Keratinocyte (primary cell): Measurements from ENCODE around the gene DDRGK1.

Experiments
- CTCF ChIP-seq, 3 experiments: IDR thresholded peaks in 1 of 3; conservative IDR thresholded peaks in 1 of 3; optimal IDR thresholded peaks in 1 of 3; 2 replicates in 2 of 3; 3 replicates in 1 of 3; pipeline versions ENCODE3 to v1.5.1; 2011; ENCODE audit warnings: low read length in 3 of 3, mild to moderate bottlenecking in 3 of 3, moderate library complexity in 2 of 3, control low read depth in 1 of 3, inconsistent platforms in 1 of 3; ENCODE audit not compliant: insufficient read depth in 2 of 3; ENCODE audit errors: extremely low read depth in 1 of 3
- EZH2 ChIP-seq: IDR thresholded peaks from one replicate; pipeline ENCODE4 v1.6.1; 2012; ENCODE audit warnings: inconsistent platforms, mild to moderate bottlenecking, low read length, moderate library complexity

- TF ChIP-seq CTCF (optimal IDR thresholded peaks at IDR 0.05 in 1 of 3, IDR thresholded peaks at IDR 0.05 in 1 of 3, conservative IDR thresholded peaks at IDR 0.05 in 1 of 3; ENCODE audit: extremely low read depth in 1 of 3, insufficient read depth in 2 of 3, low read length in 3 of 3) (no peak), EZH2 (no peak)
Measured at GRCh38 chr20:3193806-3194616, 10.5 kb downstream of the DDRGK1 start.
